K562 (cell line): ENCODE results near the gene RRAD. TPM values are rescaled to one million over a fixed set of nuclear protein-coding genes. Genes with fewer than 3 reads are reported as not detected.

Experiments
- ARHGAP35 ChIP-seq: fragments of 450-650 bp; IDR thresholded peaks from 2 replicates; pipeline ENCODE4 v1.6.1; 2018; ENCODE audit not compliant: partially characterized antibody
- CTBP1 ChIP-seq: fragments of 450-650 bp; IDR thresholded peaks from 2 replicates; pipeline ENCODE4 v1.6.1; 2016; ENCODE audit warnings: borderline replicate concordance
- EP300 ChIP-seq: IDR thresholded peaks from 2 replicates; pipeline ENCODE4 v1.6.1; 2012; ENCODE audit warnings: low read length, improper control_type of control experiment
- ETV5 ChIP-seq: sonication (generic); formaldehyde crosslinking; IDR thresholded peaks from 2 replicates; pipeline ENCODE4 v1.4.0; 2020; ENCODE audit warnings: low read depth, mild to moderate bottlenecking, missing genetic modification reagents
- HMBOX1 ChIP-seq: sonication (generic); IDR thresholded peaks from 2 replicates; pipeline ENCODE4 v1.6.1; 2016
- KAT7 ChIP-seq: sonication (generic); formaldehyde crosslinking; IDR thresholded peaks from 2 replicates; pipeline ENCODE4 v1.8.0; 2022; ENCODE audit warnings: missing genetic modification reagents, mild to moderate bottlenecking, borderline replicate concordance
- MED1 ChIP-seq: sonication (generic); formaldehyde crosslinking; IDR thresholded peaks from 2 replicates; pipeline ENCODE4 v1.8.1; 2023; ENCODE audit warnings: missing genetic modification reagents, borderline replicate concordance
- NKRF ChIP-seq: fragments of 450-650 bp; IDR thresholded peaks from 2 replicates; pipeline ENCODE4 v1.6.1; 2016; ENCODE audit warnings: borderline replicate concordance
- PHB2 ChIP-seq: fragments of 450-650 bp; IDR thresholded peaks from 2 replicates; pipeline ENCODE4 v1.6.1; 2017; ENCODE audit warnings: low read depth
- POLR2AphosphoS5 ChIP-seq: IDR thresholded peaks from 2 replicates; pipeline ENCODE4 v1.6.1; 2011; ENCODE audit warnings: mild to moderate bottlenecking, low read depth, low read length, moderate library complexity; ENCODE audit not compliant: control insufficient read depth, insufficient read depth
- PRDM10 ChIP-seq: fragments of 450-650 bp; IDR thresholded peaks from 2 replicates; pipeline ENCODE4 v1.6.1; 2018; ENCODE audit not compliant: partially characterized antibody
- TCF15 ChIP-seq: fragments of 250-450 bp; sonication (Bioruptor Pico); IDR thresholded peaks from 2 replicates; pipeline ENCODE4 v1.8.0; 2022; ENCODE audit warnings: moderate library complexity, mild to moderate bottlenecking, inconsistent platforms
- TFAM ChIP-seq: fragments of 250-450 bp; sonication (Bioruptor Pico); conservative IDR thresholded peaks from 2 replicates; pipeline ENCODE4 v1.5.0; 2021; ENCODE audit warnings: mild to moderate bottlenecking, moderate library complexity
- ZNF347 ChIP-seq: fragments of 450-650 bp; formaldehyde crosslinking; IDR thresholded peaks from 2 replicates; pipeline ENCODE4 v1.4.0; 2020; ENCODE audit warnings: low read depth, mild to moderate bottlenecking, moderate library complexity
- ZNF785 ChIP-seq: fragments of 250-450 bp; sonication (Bioruptor Pico); IDR thresholded peaks from 2 replicates; pipeline ENCODE4 v1.4.0; 2020; ENCODE audit warnings: mild to moderate bottlenecking
- polyA plus RNA-seq, 8 experiments: library from polyadenylated mRNA; depleted of rRNA in 4 of 8; stranded (reverse) in 5 of 8; unstranded in 3 of 8; fragments of >200 nt; fragmentation: Nextera tagmentation in 2 of 8; fragmentation: Illumina TruSeq in 1 of 8; extraction: Ambion mirVana in 2 of 8; extraction: Trizol in 1 of 8; gene quantifications; 2 replicates each; pipeline versions ENCODE4 v1.2.1 to v1.2.3, GENCODE V29; 2011 to 2014; ENCODE audit warnings: inconsistent platforms in 1 of 8, missing spikeins in 1 of 8
- total RNA-seq, 7 experiments: library from RNA; depleted of rRNA in 6 of 7; stranded (reverse); fragments of >200 nt in 6 of 7; fragmentation: Illumina TruSeq in 2 of 7; extraction: Trizol in 2 of 7; gene quantifications; 2 replicates each; pipeline versions ENCODE4 v1.2.1 to v1.2.3, GENCODE V29; 2011 to 2021; ENCODE audit warnings: low replicate concordance in 1 of 7

RRAD gene
- total and polyA plus RNA-seq, 9 of the 15 experiments (the other 6 are each of a cell fraction or from before 2014, with no cell fraction given): 0.09 to 0.20 (median 0.13) TPM; not detected in 5

- TF ChIP-seq NKRF (no peak), ZNF347 (CRISPR knock-in tag) (no peak), EP300 (no peak), PHB2 (no peak), ETV5 (no peak), POLR2AphosphoS5 (no peak), MED1 (no peak), HMBOX1 (no peak), CTBP1 (no peak), TCF15 (CRISPR knock-in tag) (no peak), ZNF785 (CRISPR knock-in tag) (no peak), ARHGAP35 (no peak), PRDM10 (no peak), TFAM (CRISPR knock-in tag) (no peak), KAT7 (CRISPR knock-in tag) (no peak)
Observed at GRCh38 chr16:66954097-66954659, 28.8 kb upstream of the RRAD start (continued).
